Measurements from ENCODE around the gene PGM5. TPM values are rescaled to one million over a fixed set of nuclear protein-coding genes. Genes with fewer than 3 reads are reported as not detected.

Gene PGM5
- total RNA-seq, 1 experiment from 2014 or later = not detected

GRCh38 chr9:68502279-68502678 is 145.9 kb downstream of the PGM5 start:
- Histone ChIP-seq H3K36me3 (ENCODE audit: insufficient read depth, low read length, poor library complexity, severe bottlenecking) (no peaks in the 10 kb centered on the region), H3K27me3 (replicated peaks; ENCODE audit: insufficient read depth, low read depth, low read length, poor library complexity) (peaks cover 6% of the 10 kb centered on the region), H3K9me3 (ENCODE audit: low read depth, low read length, poor library complexity, severe bottlenecking) (no peaks in the 10 kb centered on the region), H3K4me3 (ENCODE audit: low read depth, low read length, poor library complexity, severe bottlenecking) (no peak overlapping the region), H3K4me1 (ENCODE audit: insufficient read depth, low read length, poor library complexity, severe bottlenecking) (no peaks in the 10 kb centered on the region), H3K27ac (ENCODE audit: low read depth, low read length, poor library complexity, severe bottlenecking) (no peak overlapping the region)
- intact Hi-C loops (cut with micrococcal nuclease; ENCODE audit: unreplicated experiment) = no loop called here
- no peak for TF ChIP-seq EZH2 (IDR thresholded peaks at IDR 0.05; ENCODE audit: borderline replicate concordance, low read depth, low read length, poor library complexity, severe bottlenecking)
- TF ChIP-seq CTCF (conservative IDR thresholded peaks at IDR 0.05; ENCODE audit: low read depth, low read length) = no peak
- no peak for DNase-seq (ENCODE audit: low spot score)
- ChIA-PET CTCF (no interaction called here), POLR2A (ENCODE audit: low non-redundant PET) (no interaction called here)
- BruUV-seq (replicated peaks) = no TSS peak

- no peak overlapping the region for H3K4me3 ChIP-seq (ENCODE audit: low read depth, low read length, poor library complexity, severe bottlenecking)
- no peak overlapping the region for H3K27ac ChIP-seq (ENCODE audit: low read depth, low read length, poor library complexity, severe bottlenecking)
- no peaks in the 10 kb centered on the region for H3K36me3 ChIP-seq (ENCODE audit: insufficient read depth, low read length, poor library complexity, severe bottlenecking)
- no TSS peak for BruUV-seq (replicated peaks)
- peaks cover 6% of the 10 kb centered on the region for H3K27me3 ChIP-seq (replicated peaks; ENCODE audit: insufficient read depth, low read depth, low read length, poor library complexity)
- H3K4me1 ChIP-seq (ENCODE audit: insufficient read depth, low read length, poor library complexity, severe bottlenecking) = no peaks in the 10 kb centered on the region
- TF ChIP-seq CTCF (conservative IDR thresholded peaks at IDR 0.05; ENCODE audit: low read depth, low read length) = no peak
- TF ChIP-seq EZH2 (IDR thresholded peaks at IDR 0.05; ENCODE audit: borderline replicate concordance, low read depth, low read length, poor library complexity, severe bottlenecking) = no peak
- CTCF ChIA-PET = no interaction called here
- no peaks in the 10 kb centered on the region for H3K9me3 ChIP-seq (ENCODE audit: low read depth, low read length, poor library complexity, severe bottlenecking)
- no peak for DNase-seq (ENCODE audit: low spot score)
- intact Hi-C loops (cut with micrococcal nuclease; ENCODE audit: unreplicated experiment) = no loop called here
- POLR2A ChIA-PET (ENCODE audit: low non-redundant PET) = no interaction called here
Observed at GRCh38 chr9:68505681-68506409, 149.4 kb downstream of the PGM5 start.

GRCh38 chr9:68506551-68506950 is 150.1 kb downstream of the PGM5 start:
- no peak for TF ChIP-seq EZH2 (IDR thresholded peaks at IDR 0.05; ENCODE audit: borderline replicate concordance, low read depth, low read length, poor library complexity, severe bottlenecking)
- intact Hi-C loops (cut with micrococcal nuclease; ENCODE audit: unreplicated experiment) = no loop called here
- no peaks in the 10 kb centered on the region for H3K9me3 ChIP-seq (ENCODE audit: low read depth, low read length, poor library complexity, severe bottlenecking)
- no peak overlapping the region for H3K4me3 ChIP-seq (ENCODE audit: low read depth, low read length, poor library complexity, severe bottlenecking)
- BruUV-seq (replicated peaks) = no TSS peak
- H3K27me3 ChIP-seq (replicated peaks; ENCODE audit: insufficient read depth, low read depth, low read length, poor library complexity) = peaks cover 6% of the 10 kb centered on the region
- H3K36me3 ChIP-seq (ENCODE audit: insufficient read depth, low read length, poor library complexity, severe bottlenecking) = no peaks in the 10 kb centered on the region
- DNase-seq (ENCODE audit: low spot score) = no peak
- ChIA-PET POLR2A (ENCODE audit: low non-redundant PET) (no interaction called here), CTCF (no interaction called here)
- no peaks in the 10 kb centered on the region for H3K4me1 ChIP-seq (ENCODE audit: insufficient read depth, low read length, poor library complexity, severe bottlenecking)
- no peak overlapping the region for H3K27ac ChIP-seq (ENCODE audit: low read depth, low read length, poor library complexity, severe bottlenecking)

Measured in A673 (cell line).